Upper lobe of right lung (tissue), 1 donor: Measurements from ENCODE around the gene FGF19. TPM values are rescaled to one million over a fixed set of nuclear protein-coding genes. Genes with fewer than 3 reads are reported as not detected.

Experiments
- ATAC-seq: fragments of 200-7000 bp; cut with Tn5 transposase; one replicate; pipeline ENCODE4 v1.9.1; 2020; ENCODE audit warnings: mild to moderate bottlenecking, moderate library complexity
- DNase-seq: peaks from one replicate; pipeline ENCODE4 v3.0.0-alpha.2; 2020
- H3K27ac ChIP-seq: fragments of 200-600 bp; one replicate; pipeline ENCODE4 v1.8.0; 2022
- H3K27me3 ChIP-seq: fragments of 200-600 bp; one replicate; pipeline ENCODE4 v1.8.0; 2022; ENCODE audit warnings: mild to moderate bottlenecking
- H3K36me3 ChIP-seq: fragments of 200-600 bp; one replicate; pipeline ENCODE4 v1.8.0; 2022
- H3K4me1 ChIP-seq: fragments of 200-600 bp; one replicate; pipeline ENCODE4 v1.8.0; 2022
- H3K4me3 ChIP-seq: fragments of 200-600 bp; one replicate; pipeline ENCODE4 v1.8.0; 2022; ENCODE audit warnings: mild to moderate bottlenecking
- H3K9me3 ChIP-seq: fragments of 200-600 bp; one replicate; pipeline ENCODE4 v1.8.0; 2022
- intact Hi-C: fragments of 100-400 bp; cut with DNase I; formaldehyde crosslinking; loops from one replicate; pipeline ENCODE4 v1.11.0; 2022
- total RNA-seq: library from RNA; stranded (reverse); fragmentation: NEBNext Ultra II Directional; extraction: Animal tissue kit (Norgen Biotek cat#: 25700); gene quantifications from one replicate; pipeline ENCODE4 v1.2.1, GENCODE V29; 2021
- TF ChIP-seq, protein P1 (sequence below): fragments of 200-600 bp; IDR thresholded peaks from one replicate; pipeline ENCODE4 v1.8.0; 2022; ENCODE audit warnings: antibody characterized with exemption
- donor health status: DM: no; HTN: yes; CAD: no; lungs with severe emphysema.

Gene FGF19
- total RNA-seq, 1 donor from 2014 or later: not detected

DNA sequence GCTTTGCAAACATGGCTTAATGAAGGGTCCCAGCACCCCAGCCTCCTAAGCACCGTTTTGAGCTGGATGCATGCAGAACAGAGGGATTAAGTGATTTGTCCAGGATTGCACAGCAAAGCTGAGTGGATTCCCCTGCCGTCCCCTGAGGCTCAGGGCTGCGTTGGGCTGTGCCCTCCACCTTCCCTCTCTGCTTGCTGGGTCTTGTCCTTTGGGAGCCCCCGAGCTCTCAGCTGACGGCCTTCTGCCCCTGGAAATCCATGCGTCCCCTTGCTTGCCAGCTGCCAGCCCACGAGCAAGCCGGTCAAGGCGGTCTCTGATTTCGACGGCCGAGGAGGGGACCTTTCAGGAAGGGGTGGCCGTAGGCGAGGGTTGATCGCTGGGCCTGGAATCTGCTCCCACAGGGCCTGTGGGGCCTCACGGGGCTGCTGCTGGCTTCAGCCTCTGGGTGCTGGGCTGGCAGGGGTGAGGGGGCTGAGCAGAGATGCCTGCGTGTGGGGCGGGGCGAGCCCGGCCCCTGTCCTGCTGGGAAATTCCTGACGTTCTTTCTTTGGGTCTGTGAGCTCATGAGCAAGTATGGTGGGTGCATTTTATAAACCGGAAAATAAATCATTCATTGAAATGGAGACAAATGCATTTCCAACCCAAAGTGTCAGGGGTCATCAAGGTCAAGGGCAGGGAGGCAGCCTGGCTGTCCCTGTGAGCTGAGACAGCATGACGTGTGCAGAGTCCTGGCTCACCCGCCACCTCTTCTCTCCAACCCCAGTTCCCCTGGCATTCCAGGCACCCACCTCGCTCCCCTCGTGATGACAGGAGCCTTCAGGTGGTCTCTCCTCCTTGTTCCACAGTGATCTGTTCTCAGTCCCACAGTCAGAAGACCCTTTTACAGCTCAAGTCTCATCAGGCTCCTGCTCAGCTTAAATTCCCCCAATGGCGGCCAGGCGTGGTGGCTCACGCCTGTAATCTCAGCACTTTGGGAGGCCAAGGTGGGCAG lies 43.2 kb upstream of the FGF19 start:
- DNase-seq: no peak
- Histone ChIP-seq H3K27ac (no peak overlapping the region), H3K27me3 (peaks cover 6% of the 10 kb centered on the region), H3K36me3 (no peaks in the 10 kb centered on the region), H3K4me1 (no peaks in the 10 kb centered on the region), H3K4me3 (no peak overlapping the region), H3K9me3 (no peaks in the 10 kb centered on the region)
- intact Hi-C loops: no loop called here
- no peak for ATAC-seq
- TF ChIP-seq, protein P1, sequence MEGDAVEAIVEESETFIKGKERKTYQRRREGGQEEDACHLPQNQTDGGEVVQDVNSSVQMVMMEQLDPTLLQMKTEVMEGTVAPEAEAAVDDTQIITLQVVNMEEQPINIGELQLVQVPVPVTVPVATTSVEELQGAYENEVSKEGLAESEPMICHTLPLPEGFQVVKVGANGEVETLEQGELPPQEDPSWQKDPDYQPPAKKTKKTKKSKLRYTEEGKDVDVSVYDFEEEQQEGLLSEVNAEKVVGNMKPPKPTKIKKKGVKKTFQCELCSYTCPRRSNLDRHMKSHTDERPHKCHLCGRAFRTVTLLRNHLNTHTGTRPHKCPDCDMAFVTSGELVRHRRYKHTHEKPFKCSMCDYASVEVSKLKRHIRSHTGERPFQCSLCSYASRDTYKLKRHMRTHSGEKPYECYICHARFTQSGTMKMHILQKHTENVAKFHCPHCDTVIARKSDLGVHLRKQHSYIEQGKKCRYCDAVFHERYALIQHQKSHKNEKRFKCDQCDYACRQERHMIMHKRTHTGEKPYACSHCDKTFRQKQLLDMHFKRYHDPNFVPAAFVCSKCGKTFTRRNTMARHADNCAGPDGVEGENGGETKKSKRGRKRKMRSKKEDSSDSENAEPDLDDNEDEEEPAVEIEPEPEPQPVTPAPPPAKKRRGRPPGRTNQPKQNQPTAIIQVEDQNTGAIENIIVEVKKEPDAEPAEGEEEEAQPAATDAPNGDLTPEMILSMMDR: no peak

DNA sequence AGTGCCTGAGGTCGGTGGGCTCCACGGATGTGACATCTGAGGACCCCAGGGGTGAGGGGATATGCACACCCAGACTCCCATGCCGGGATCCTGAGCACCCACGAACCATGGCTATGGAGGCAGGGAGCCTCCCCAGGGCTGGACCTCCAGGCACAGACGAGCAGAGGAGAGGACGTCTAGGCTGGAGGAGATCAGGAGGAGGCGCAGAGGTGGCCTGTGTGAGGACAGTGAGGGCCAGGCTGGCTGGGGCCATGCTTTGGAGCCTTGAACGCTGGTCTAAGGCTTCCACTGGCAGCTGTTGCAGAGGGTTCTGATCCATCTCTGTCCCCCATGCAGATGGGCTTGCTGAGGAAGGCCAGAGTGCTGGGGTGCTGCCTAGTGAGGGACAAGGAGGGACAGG lies 42.3 kb upstream of the FGF19 start:
- Histone ChIP-seq H3K36me3 (no peaks in the 10 kb centered on the region), H3K27ac (no peak overlapping the region), H3K9me3 (no peaks in the 10 kb centered on the region), H3K27me3 (peaks cover 6% of the 10 kb centered on the region), H3K4me3 (no peak overlapping the region), H3K4me1 (no peaks in the 10 kb centered on the region)
- DNase-seq: no peak
- no peak for ATAC-seq
- TF ChIP-seq, protein P1: no peak
- intact Hi-C loops: no loop called here

DNA sequence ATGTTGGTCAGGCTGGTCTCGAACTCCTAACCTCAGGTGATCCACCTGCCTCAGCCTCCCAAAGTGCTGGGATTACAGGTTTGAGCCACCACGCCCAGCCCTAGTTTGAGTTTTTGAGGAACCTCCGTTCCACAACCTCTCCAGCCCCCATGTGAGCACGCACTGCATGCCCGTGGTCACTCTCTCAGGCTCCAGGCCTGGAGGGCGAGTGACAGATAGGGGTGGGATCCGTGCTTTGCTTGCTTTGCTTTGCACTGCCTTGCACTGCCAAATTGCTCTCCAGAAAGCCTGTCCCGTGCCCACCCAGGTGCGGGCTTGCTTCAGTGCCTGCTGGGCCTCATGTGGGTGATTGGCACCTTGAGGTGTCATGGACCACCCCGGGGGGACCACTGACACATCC lies 41.4 kb upstream of the FGF19 start:
- H3K36me3 ChIP-seq: no peaks in the 10 kb centered on the region
- intact Hi-C loops: no loop called here
- H3K9me3 ChIP-seq: no peaks in the 10 kb centered on the region
- no peak overlapping the region for H3K27ac ChIP-seq
- DNase-seq: no peak
- H3K4me1 ChIP-seq: no peaks in the 10 kb centered on the region
- TF ChIP-seq, protein P1: no peak
- H3K27me3 ChIP-seq: peaks cover 6% of the 10 kb centered on the region
- no peak for ATAC-seq
- no peak overlapping the region for H3K4me3 ChIP-seq

DNA sequence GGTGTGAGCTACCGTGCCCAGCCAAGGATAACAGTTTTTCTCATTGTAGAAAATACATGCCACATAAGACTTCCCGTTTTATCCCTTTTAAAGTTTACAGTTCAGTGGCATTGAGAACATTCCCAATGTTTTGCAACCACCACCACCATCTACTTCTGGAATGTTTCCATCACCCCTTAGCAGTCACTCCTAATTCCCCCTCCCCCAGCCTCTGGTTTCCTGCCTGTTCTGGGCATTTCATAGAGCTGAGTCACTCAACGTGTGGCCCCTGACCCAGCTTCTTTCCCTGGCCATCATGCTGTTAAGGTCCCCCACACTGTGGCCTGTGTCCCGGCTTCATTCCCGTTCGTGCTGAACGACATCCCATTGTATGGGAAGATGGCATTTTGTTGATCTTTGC lies 40.6 kb upstream of the FGF19 start:
- no peak for ATAC-seq
- Histone ChIP-seq H3K9me3 (no peaks in the 10 kb centered on the region), H3K36me3 (no peaks in the 10 kb centered on the region), H3K27ac (no peak overlapping the region), H3K27me3 (peaks cover 6% of the 10 kb centered on the region), H3K4me1 (no peaks in the 10 kb centered on the region), H3K4me3 (no peak overlapping the region)
- no peak for DNase-seq
- intact Hi-C loops: no loop called here
- TF ChIP-seq, protein P1: no peak

DNA sequence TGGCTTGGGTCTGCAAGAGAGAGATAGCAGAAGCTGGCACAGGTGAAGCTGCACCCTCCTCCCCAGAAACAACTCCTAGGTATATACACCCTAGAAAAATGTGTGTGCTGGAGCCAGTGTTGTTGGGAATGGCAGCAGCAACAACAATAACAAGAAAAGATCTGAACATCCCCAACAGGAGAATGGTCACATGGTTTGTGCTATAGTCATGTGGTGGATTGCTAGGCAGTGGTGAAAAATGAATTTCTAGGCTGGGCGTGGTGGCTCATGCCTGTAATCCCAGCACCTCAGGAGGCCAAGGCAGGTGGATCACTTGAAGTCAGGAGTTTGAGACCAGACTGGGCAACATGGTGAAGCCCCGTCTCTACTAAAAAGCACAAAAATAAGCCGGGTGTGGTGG lies 31.0 kb upstream of the FGF19 start:
- no peak for DNase-seq
- no peak for ATAC-seq
- no peaks in the 10 kb centered on the region for H3K4me1 ChIP-seq
- H3K4me3 ChIP-seq: no peak overlapping the region
- TF ChIP-seq, protein P1: no peak
- no peak overlapping the region for H3K27ac ChIP-seq
- no peaks in the 10 kb centered on the region for H3K9me3 ChIP-seq
- no peaks in the 10 kb centered on the region for H3K27me3 ChIP-seq
- intact Hi-C loops: no loop called here
- H3K36me3 ChIP-seq: no peaks in the 10 kb centered on the region
